Hypothalamus (tissue), 51 donors: Measurements from ENCODE around the gene BFSP1.

Experiments used
- DNase-seq, 51 donors: peaks; one replicate each; lab custom pipeline; 2025; lab: John Stamatoyannopoulos, UW

The BFSP1 gene

DNA sequence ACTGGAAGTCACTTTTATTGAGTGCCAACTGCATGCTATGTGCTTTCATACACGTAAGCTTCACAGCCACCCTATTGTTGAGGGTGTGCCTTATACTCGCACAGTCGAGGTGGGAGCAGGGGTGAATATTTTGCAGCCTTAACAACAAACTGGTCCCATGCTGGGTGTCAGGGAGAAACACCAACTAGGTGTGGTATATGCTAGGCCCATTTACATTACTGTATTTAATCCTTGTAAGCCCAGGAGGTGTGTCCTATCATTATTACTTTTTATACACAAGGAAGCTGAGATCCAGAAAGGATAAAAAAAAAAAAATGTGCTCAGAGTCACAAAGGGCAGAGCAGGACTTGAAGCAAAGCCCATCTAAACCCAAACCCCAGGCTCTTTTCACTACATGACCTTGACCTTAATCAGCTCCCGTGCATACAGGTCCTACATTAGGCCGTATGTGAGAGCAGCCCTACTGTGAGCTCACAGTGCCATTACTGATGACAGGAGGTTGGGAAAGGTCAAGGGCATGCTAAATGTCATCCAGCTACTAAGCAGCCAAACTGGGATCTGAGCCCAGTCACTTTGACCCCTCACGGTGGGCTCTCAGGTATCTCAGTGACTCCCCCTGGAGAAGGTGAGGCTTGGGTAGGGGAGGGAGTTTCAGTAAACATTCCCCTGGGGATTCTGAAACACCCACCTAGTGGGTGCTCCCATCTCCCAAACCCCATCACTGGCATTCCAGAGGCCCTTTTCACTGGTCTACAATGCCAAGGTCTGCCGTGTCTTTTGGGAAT, 61.7 kb downstream of the BFSP1 start:
- no peak for DNase-seq

DNA sequence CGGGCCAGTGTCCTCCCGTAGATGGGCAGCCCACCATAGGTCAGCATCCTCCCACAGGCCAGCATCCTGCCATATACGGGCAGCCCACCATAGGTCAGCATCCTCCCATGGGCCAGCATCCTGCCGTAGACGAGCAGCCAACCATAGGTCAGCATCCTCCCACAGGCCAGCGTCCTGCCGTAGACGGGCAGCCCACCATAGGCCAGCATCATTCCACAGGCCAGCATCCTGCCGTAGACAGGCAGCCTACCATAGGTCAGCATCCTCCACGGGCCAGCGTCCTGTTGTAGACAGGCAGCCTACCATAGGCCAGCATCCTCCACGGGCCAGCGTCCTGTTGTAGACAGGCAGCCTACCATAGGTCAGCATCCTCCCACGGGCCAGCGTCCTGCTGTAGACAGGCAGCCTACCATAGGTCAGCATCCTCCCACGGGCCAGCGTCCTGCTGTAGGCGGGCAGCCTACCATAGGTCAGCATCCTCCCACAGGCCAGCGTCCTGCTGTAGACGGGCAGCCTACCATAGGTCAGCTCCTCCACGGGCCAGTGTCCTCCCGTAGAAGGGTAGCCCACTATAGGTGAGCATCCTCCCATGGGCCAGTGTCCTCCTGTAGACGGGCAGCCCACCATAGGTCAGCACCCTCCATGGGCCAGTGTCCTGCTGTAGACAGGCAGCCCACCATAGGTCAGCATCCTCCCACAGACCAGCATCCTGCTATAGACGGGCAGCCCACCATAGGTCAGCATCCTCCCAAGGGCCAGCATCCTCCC, 62.9 kb downstream of the BFSP1 start:
- DNase-seq = no peak

DNA sequence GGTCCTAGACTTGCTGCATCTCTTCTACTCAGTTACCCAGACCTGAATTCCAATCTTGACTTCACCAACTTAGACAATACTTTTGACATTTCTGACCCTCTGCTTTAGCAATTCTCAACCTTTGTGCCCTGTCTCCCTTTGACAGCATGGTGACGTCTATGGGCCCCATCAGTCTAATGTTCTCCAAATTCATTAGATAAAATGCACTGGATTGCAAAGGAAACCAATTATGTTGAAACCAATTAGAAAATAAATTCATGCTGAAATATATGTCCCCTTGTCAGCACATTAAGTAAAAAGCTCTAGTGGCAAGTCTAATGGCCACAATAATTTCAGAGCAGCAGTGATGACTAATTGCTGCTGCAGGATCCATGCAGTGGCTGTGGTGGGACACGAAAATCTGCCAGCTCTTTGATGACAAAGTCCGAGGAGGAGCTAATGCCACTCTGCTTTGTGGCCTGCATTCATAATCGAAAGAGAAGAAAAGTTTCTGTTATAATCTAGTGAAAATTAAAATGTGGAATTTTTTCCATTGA, 64.0 kb downstream of the BFSP1 start:
- no peak for DNase-seq

DNA sequence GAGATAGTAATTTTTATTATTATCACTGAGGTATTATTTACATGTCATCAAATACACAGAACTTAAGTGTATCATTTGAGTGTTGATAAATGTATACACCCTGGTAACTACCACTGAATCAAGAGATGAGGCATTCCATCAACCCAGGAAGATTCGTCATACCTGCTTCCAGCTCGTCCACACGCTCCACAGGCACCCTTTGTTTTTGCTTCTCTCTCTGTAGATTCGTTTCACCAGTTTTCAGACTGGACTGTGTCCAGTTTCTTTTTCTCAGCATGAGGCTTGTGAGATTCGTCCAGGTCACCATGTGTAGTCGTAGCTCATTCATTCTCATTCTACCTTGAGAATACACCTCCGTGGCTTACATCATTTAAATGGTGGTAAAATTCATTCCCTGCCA, 64.5 kb downstream of the BFSP1 start:
- no peak for DNase-seq

DNA sequence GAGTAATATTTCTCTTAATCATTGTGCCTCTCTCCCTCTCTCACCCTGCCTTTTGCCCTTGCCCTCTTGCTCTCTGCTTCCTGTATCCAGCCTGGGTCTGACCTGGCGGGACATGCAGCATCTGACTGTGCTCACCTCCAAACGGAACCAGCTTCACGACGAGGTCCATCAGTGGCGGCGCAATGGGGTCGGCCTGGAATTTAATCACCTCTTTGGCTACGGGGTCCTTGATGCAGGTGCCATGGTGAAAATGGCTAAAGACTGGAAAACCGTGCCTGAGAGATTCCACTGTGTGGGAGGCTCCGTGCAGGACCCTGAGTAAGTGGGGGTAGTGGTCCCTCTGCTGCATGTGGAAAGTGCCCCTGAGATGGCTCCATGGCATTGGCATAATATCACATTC, 65.9 kb downstream of the BFSP1 start:
- DNase-seq = no peak

DNA sequence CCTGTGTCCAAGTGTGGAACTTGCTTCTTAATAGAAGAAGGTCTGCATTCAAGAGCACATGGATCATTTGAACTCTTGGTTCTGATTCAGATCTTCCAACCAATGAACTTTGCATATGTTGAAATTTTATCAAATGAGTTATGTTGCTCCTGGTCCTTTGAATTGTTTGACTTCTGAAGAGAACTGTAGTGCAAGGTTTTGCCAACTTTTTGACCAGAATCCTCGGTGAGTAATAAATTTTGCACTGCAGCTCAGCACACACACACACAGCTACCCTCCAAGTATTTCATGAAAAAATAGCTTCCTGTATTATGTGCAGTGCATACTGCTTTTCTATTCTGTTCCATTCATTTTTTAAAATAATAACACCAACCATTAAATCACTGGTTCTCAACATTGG, 67.5 kb downstream of the BFSP1 start:
- DNase-seq = no peak

DNA sequence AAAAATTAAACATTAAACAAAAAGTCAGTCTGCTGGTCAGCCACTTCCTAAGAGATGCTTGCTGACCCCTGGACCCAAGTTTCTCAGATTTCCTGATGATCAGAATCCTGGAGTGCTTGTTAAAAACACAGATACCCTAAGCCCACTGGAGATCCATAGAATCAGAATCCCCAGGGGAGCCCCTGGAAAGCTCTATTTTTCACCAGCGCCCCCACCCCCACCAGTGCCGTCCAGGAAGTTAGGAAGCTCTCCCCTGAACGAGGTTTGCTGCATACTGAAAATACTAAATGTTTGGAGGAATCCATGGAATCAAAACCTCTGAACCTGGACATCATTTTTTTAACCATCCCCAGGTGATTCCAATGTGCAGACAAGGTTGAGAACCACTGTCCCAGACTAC, 69.2 kb downstream of the BFSP1 start:
- DNase-seq = no peak

DNA sequence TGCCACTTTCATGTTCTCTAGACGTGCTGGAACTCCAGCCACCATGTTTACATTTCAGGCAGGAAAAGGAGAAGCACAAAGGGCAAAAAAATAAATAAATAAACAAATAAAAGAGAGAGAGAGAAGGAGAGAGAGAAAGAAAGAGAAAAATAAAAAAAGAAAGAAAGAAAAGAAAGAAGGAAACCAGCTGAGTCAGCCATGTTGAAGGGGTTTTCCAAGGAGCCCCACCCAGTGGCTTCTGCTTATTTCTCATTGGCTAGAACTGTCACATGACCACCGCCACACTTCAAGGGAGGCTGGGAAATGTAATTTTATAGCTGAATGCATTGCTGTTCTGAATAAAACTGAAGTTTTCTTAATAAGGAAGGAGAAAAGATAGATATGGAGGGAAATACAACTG, 71.1 kb downstream of the BFSP1 start:
- DNase-seq = no peak

DNA sequence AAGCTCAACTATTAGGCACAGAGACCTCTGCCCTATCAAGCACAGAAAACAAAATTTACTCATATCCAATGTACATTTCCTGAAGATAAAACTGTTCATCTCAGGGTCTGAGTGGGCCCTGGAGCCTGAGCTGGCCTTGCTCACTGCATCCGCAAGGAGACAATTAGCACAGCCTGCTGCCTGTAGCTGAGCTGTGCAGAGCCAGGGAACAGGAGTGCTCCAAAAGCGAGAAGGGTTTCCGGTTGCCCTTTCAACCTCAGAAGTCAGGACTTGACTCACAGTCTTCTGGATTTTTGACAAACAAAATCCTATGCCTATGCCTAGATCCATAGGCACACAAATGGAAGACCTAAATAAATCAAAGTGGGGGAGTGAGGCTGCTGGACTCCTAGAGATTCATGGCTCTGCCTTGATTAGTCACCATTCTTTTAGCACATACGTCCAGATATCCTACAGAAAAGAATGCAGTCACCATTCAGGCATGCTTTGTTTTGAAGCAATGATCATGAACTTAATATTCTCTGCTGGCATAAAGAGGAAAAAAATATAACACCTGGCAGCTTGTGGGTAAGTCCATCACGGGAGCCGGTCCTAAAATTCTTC, 73.5 kb downstream of the BFSP1 start:
- no peak for DNase-seq

DNA sequence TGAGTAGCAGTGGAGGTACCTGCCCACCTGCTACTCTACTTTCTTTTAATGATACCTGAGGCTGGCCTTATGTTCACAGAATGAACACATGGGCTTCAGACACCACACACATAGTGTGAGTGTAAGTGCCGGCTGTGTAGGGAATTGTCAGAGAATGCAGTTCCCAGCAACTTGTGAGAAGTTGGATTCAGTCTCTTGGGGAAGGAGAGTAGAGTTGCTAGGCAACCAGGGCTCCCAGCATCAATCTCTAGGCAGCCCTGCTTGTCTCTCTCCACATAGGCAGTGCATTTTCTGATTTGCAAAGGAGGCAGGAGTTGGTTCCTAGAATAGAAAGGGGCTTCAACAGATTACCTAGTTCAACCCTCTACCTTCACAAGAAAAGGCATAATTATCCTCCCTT, 74.1 kb downstream of the BFSP1 start:
- DNase-seq = peak in 3 of 51 donors; percentile 3 to 14 (median 9)

DNA sequence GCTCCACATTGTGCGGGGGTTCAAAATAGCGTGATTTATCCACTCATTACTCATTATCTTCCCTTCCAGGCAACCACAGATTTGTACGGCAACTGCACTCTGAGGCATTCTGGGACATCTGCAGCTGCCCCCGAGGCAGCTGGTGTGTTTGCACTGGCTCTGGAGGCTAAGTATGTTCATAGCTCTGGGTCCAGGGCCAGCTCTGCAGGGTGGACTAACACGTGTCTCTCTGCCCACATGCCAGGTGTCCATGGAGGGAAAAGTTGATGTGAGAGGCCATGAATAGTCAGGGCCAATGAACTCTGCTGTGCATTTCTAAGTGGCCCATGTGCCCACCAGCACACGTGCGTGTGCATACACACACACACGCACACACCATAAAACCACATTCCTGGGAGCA, 74.9 kb downstream of the BFSP1 start:
- DNase-seq = peak in 1 of 51 donors; percentile 23

DNA sequence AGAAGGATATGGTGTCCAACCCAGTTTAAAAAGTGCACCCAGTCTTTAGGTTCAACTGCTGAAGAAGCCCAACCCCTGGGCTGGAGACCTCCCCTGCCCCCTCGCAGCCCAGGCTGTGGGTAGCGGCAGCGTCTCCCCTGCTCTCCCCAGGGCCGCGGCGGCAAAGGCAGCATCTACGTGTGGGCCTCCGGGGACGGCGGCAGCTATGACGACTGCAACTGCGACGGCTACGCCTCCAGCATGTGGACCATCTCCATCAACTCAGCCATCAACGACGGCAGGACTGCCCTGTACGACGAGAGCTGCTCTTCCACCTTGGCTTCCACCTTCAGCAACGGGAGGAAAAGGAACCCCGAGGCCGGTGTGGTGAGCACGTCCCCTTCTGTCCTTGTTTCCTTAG, 77.6 kb downstream of the BFSP1 start:
- no peak for DNase-seq

DNA sequence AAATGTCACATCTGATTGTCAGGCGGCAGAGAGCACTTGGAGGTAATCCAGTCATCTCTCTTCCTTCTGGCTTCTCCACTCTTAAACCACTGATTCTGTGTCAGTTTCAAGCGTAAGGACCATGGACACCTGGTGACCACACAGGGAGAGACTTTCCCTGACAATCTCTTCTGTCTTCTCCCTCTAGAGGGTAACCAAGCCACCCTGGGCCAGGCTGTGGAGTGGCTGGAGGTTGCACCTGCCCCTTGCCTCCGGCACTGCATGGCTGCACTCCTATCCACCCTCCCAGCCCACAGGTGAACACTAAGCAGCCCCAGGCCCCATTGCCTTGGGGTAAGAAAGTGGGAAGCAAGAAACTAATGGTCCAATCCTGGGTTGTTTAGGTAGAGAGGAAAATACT, 78.7 kb downstream of the BFSP1 start:
- DNase-seq = no peak

DNA sequence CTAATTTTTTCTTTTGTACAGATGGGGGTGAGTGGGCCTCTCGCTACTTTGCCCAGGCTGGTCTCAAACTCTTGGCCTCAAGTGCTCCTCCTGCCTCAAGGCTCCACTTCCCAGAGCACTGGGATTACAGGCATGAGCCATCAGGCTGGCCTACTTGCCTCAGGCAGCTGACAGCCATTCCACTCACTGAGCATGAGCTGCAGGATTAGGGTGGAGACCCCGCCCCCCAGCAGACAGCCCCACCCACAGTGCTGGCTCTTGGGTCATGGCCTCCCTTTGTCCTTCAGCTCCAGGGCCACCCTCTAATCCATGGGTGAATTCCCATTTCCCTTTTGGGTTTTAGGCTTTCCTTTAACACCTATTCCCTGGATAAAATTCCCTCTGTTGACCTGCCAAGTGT, 82.1 kb downstream of the BFSP1 start:
- DNase-seq = no peak

DNA sequence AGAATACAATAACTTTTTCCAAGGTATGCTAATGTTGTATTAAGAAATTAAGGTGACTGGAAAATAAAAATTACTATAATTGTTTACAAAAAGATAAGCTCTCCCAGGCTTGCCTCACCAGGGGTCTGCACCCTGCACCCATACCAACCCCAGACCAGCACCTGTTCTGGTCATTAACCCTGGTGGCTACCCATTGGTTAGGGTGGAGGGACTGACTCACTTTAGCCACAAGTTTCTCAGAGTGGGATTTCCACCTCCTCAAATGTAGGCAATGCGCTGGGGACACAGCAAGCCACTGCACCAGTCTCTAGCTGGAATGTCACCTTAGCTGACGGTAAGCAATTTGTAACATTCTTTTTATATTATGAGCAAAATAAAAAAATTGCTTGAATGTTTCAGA, 83.1 kb downstream of the BFSP1 start:
- no peak for DNase-seq

DNA sequence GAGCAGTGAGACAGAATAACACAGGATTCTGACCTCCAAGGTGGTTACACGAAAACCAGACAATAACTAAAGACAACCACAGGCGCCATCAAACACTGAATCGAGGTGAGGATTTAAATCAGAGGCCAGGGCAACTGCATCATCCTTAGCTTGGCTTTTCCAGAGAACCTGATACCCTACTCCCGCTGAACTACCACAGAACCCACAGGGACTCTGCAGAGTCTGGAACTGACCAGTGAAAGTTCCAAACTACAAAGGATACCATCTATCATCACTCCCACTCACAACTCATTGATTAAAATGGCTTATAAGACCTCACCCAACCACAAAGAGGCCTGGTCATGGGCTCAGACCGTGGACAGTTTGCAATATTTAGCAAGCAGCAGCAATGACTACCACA, 85.0 kb downstream of the BFSP1 start:
- DNase-seq = no peak

DNA sequence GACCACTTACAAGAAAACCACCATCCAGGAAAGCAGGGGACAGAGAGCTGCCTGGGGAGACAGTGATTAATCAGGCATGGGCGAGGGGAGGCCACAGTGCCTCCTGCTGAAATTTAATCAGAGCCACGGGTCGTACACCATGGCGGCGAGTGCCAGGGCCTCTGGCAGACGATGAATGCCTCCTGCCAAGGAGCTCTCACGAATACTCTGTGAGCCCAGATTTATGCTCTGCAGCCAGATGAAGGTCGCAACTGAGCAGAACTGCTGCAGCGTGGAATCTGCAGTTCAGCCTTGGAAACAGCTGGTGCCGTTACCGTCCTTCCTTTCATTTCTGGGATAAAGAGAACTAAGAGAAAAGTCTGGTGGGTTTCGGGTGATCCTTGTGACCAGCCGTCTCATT, 85.6 kb downstream of the BFSP1 start:
- peak in 1 of 51 donors; percentile 5 for DNase-seq

DNA sequence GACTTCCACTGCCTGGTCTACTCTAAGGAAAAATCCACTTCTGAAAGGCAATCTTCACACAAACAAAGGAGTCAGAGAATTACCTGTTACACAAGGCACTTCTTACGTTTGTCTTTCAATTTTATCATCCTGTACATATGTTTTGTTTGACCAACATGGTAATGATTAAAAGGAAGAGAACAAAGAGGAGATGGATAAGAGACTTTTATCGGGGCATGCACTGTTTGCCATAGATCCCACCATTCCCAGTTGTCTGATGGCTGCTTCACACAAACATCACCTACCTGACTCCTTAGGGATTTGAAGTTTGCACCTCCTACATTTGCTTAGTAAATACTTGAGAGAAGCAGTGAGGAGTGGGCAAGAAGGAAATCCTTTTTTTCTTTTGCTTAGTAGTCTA, 87.1 kb downstream of the BFSP1 start:
- no peak for DNase-seq
